Measurements from ENCODE around the gene LDB1.

LDB1 gene

DNA sequence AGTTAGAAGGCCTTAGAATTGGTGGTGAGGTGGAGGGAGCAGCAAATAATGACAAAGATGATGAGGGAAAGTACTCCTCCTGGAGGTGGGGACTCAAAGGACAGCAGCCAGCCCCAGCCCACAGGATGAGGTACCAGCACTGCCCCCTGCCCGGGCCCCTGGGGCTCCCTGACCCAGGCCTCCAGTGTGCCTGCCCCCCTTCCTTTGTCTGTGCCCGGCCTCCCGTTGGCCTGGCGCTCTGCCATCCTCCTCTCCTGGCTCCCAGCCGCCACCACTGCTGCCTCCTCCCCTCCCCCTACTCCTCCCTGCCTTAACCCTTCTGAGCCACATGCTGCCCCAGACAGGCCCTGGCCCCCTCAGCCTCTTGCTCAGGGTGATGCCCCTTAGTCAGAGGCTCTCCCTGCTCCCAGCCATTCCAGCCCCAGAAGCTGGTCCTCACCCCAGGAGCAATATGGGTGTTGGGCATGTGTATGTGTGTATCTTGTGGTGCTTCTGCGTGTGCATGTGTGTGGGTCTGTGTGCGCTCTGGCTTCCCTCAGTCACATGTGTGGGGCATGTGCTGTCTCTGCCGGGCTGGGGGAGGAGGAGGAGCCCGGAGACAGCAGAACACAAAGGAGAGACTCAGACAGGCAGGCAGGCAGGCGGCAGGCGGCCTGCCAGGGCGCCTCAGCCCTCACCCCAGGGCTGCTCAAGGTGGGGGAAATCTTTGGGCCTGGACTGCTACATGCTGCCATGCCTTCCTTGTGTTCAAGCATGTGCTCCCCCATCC lies 2.6 kb downstream of the LDB1 start:
- DNase-seq (ENCODE audit: low read depth), result peak; percentile 91
- peak overlapping the region; percentile 71 for H3K4me3 ChIP-seq (ENCODE audit: low read depth, low read length)
- TF ChIP-seq, protein P1, sequence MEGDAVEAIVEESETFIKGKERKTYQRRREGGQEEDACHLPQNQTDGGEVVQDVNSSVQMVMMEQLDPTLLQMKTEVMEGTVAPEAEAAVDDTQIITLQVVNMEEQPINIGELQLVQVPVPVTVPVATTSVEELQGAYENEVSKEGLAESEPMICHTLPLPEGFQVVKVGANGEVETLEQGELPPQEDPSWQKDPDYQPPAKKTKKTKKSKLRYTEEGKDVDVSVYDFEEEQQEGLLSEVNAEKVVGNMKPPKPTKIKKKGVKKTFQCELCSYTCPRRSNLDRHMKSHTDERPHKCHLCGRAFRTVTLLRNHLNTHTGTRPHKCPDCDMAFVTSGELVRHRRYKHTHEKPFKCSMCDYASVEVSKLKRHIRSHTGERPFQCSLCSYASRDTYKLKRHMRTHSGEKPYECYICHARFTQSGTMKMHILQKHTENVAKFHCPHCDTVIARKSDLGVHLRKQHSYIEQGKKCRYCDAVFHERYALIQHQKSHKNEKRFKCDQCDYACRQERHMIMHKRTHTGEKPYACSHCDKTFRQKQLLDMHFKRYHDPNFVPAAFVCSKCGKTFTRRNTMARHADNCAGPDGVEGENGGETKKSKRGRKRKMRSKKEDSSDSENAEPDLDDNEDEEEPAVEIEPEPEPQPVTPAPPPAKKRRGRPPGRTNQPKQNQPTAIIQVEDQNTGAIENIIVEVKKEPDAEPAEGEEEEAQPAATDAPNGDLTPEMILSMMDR (IDR thresholded peaks at IDR 0.05; ENCODE audit: low read depth, low read length), result peak; percentile 35
- TF ChIP-seq MYC (IDR thresholded peaks at IDR 0.05; ENCODE audit: low read depth, low read length) (peak; percentile 84; the same call in 1 of the 2 replicates), POLR2A (IDR thresholded peaks at IDR 0.05; ENCODE audit: extremely low read depth, insufficient read length) (peak; percentile 21)
- TF ChIP-seq, protein P2, sequence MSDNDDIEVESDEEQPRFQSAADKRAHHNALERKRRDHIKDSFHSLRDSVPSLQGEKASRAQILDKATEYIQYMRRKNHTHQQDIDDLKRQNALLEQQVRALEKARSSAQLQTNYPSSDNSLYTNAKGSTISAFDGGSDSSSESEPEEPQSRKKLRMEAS (IDR thresholded peaks at IDR 0.05; ENCODE audit: low read depth, low read length), result peak; percentile 94

DNA sequence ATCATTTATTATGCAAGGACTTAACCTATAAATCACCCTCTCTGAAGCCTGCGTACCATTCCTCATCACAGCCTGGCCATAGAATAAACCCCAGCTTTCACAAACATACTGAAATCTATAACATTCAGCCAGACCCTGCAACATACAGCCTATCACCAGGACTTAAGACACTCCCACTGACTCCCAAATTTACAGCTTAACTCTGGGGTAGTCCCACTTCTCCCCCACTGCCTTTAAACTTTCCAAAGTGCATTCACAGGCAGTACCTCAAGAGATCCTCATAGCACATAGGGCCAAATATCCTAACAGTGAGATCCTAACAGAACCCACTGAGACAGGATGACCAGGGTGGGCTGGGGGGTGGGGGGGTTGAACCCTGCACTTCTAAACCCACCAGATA lies 3.5 kb downstream of the LDB1 start:
- TF ChIP-seq, protein P2 (IDR thresholded peaks at IDR 0.05; ENCODE audit: low read depth, low read length), result no peak
- TF ChIP-seq POLR2A (IDR thresholded peaks at IDR 0.05; ENCODE audit: extremely low read depth, insufficient read length) (no peak), MYC (IDR thresholded peaks at IDR 0.05; ENCODE audit: low read depth, low read length) (no peak)
- TF ChIP-seq, protein P1 (IDR thresholded peaks at IDR 0.05; ENCODE audit: low read depth, low read length), result no peak
- DNase-seq (ENCODE audit: low read depth), result no peak
- H3K4me3 ChIP-seq (ENCODE audit: low read depth, low read length), result peak overlapping the region; percentile 7

DNA sequence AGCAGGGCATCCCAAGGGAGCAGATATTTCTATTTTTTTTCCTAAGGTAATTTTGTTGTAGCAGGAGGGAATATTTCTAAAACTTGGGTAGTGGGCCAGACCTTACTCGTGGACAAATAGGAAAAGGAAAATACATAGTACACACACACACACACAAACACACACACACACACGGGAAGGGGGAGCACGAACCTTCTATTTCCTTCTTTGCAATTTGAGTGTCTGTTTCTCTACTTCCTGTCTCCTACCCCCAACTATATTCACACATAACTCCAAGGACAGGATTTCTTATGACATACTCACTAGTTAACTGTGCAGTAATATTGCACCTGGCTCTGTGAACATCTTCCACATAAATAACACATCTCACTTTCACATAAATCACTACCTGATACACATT lies 4.4 kb downstream of the LDB1 start:
- peak; percentile 55 for DNase-seq (ENCODE audit: low read depth)
- H3K4me3 ChIP-seq (ENCODE audit: low read depth, low read length), result peak overlapping the region; percentile 52
- no peak for TF ChIP-seq MYC (IDR thresholded peaks at IDR 0.05; ENCODE audit: low read depth, low read length)
- TF ChIP-seq, protein P2 (IDR thresholded peaks at IDR 0.05; ENCODE audit: low read depth, low read length), result no peak
- no peak for TF ChIP-seq POLR2A (IDR thresholded peaks at IDR 0.05; ENCODE audit: extremely low read depth, insufficient read length)
- TF ChIP-seq, protein P1 (IDR thresholded peaks at IDR 0.05; ENCODE audit: low read depth, low read length), result no peak

DNA sequence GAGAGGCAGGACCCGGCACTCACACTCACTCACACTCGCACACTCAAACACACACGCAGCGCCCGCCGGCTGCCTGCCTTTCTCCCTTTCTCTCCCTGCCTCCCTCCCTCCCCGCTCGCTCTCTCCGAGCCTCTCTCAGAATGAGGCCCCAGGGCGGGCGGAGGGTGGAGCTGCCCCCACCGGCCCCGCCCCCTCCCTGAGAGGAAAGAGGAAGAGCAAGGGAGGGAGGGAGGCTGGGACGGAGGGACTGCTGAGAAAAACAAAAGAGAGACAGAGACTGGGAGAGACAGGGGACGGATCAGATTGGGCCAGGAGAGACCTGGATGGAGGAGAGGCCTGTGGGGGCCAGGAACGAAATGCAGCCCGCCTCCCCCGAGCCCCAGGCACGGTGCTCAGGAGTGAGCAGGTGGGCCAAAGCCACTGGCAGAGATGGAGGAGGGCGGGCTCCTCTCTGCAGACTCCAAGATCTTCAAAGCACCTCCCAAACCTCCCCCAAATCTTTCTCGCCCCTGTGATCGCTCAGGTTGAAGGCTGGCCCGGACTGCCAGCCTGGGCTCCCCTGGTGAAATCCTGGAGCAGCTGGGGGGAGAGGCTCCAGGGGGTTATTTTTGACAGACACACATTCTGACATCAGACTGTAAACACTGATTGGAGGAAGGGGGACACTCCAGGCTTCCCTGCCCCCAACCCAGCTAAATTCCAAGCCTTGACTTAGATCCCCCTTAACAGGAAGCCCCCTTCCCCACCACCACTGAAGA lies 5.1 kb downstream of the LDB1 start:
- TF ChIP-seq, protein P1 (IDR thresholded peaks at IDR 0.05; ENCODE audit: low read depth, low read length), result no peak
- TF ChIP-seq POLR2A (IDR thresholded peaks at IDR 0.05; ENCODE audit: extremely low read depth, insufficient read length), result peak; percentile 83
- DNase-seq (ENCODE audit: low read depth), result peak; percentile 94

DNA sequence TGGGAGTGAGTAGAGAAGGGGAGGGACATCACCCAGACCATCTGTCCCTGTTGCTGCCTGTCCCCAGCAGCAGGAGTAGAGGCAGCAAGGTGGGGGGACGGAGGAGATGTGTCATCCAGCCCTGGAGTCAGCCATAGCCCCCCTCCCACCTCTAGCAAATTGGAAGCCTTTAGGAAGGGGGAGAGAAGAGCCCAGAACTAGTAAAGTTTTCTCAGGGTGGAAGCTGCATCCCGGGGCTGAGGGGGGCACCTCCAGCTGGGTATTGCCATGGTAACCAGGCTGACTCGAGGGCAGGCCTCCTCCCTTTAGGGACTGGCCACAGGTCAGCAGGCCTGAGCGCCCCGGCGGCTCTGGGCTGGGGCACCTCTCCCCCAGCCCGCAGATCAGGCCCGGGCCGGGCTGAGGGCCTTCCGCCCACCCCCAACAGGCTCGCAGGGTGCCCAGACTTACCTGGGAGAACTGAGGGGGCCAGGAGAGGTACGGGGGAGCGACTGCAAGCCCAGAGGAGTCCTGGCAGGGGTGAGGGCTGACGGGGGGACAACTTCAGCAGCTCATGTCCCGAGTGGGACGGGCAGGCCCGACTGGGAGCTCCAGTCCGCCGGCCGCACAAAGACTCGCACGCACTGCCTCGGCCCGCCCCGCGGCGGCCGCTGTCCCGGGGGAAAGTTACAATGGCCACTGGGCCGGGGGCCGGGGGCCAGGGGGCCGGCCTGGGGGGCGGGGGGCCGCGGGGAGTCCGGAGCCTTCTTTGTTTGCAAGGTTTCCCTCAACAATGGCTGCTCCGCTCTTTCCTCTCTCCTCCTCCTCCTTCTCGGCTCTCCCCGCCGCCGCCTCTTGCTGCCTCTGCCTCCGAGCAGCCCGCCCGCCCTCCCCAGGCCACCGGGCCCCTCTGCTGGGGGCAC lies 6.0 kb downstream of the LDB1 start:
- TF ChIP-seq, protein P1 (IDR thresholded peaks at IDR 0.05; ENCODE audit: low read depth, low read length), result no peak
- TF ChIP-seq POLR2A (IDR thresholded peaks at IDR 0.05; ENCODE audit: extremely low read depth, insufficient read length) (no peak), MYC (IDR thresholded peaks at IDR 0.05; ENCODE audit: low read depth, low read length) (no peak)
- TF ChIP-seq, protein P2 (IDR thresholded peaks at IDR 0.05; ENCODE audit: low read depth, low read length), result no peak
- peak; percentile 55 for DNase-seq (ENCODE audit: low read depth)
- H3K4me3 ChIP-seq (ENCODE audit: low read depth, low read length), result peak overlapping the region; percentile 73

More for the DNA sequence above, 5.1 kb downstream of the LDB1 start:
- peak overlapping the region; percentile 73 for H3K4me3 ChIP-seq (ENCODE audit: low read depth, low read length)

Data from NB4 (cell line).